HUES64 (cell line): Measurements from ENCODE around the gene PLXNA3. TPM values are rescaled to one million over a fixed set of nuclear protein-coding genes. Genes with fewer than 3 reads are reported as not detected.
A peak's percentile ranks its signal among the peaks of the same experiment; 100 is the strongest.

ENCODE experiments used
- H3K27ac ChIP-seq: 2 replicates; pipeline ENCODE4 v1.7.0; 2013; ENCODE audit warnings: low read depth, low read length, inconsistent platforms
- H3K27me3 ChIP-seq: 2 replicates; pipeline ENCODE4 v1.6.1; 2013; ENCODE audit warnings: mild to moderate bottlenecking, low read length; ENCODE audit not compliant: insufficient read depth
- H3K36me3 ChIP-seq: 2 replicates; pipeline ENCODE4 v1.6.1; 2013; ENCODE audit warnings: mild to moderate bottlenecking, low read length; ENCODE audit not compliant: insufficient read depth
- H3K4me1 ChIP-seq: 2 replicates; pipeline ENCODE4 v1.6.1; 2013; ENCODE audit warnings: mild to moderate bottlenecking, low read length, moderate library complexity; ENCODE audit not compliant: insufficient read depth
- H3K4me3 ChIP-seq: 2 replicates; pipeline ENCODE4 v1.5.1; 2013; ENCODE audit warnings: mild to moderate bottlenecking, low read length, moderate library complexity
- H3K9ac ChIP-seq: 2 replicates; pipeline ENCODE4 v1.6.1; 2013; ENCODE audit warnings: mild to moderate bottlenecking, low read depth, low read length
- H3K9me3 ChIP-seq: 2 replicates; pipeline ENCODE4 v1.6.1; 2013; ENCODE audit warnings: low read depth, low read length; ENCODE audit not compliant: insufficient read depth
- WGBS: fragments of 150-250, 120-280 bp; methylation state at CpG from one replicate; pipeline ENCODE4 v1.1.7; 2013; ENCODE audit warnings: missing lambda C conversion rate; 5-methylcytosine and 5-hydroxymethylcytosine counted together
- polyA plus RNA-seq, 2 experiments: library from polyadenylated mRNA; stranded (reverse); fragments of 50-300 nt; gene quantifications; one replicate each; pipeline ENCODE4 v1.2.3, GENCODE V29; 2013

The PLXNA3 gene
- polyA plus RNA-seq (2013, experiment 1 of 2), result 9.5 TPM
- 12.7 TPM for polyA plus RNA-seq (2013, experiment 2 of 2)

- under 1% methylated on average over 84 of the region's 88 CpGs for WGBS
- Histone ChIP-seq H3K27me3 (0 out of 2 replicates have a peak, but pooled peaks cover 2% of the 10 kb centered on the region), H3K9me3 (no peaks in the 10 kb centered on the region), H3K27ac (no peak within 1 kb of the TSS), H3K9ac (peak within 1 kb of the TSS; percentile 76), H3K4me1 (no peaks in the 10 kb centered on the region), H3K36me3 (peaks cover 18% of the 10 kb centered on the region), H3K4me3 (peak within 1 kb of the TSS; percentile 71)
Observed at GRCh38 chrX:154458116-154458953, at the start of gene PLXNA3. Gene PLXNA3 (plus strand): TSS chrX:154458281. CDS start chrX:154460184, 1,903 bp downstream.

GRCh38 chrX:154408659-154409221 is 49.3 kb upstream of the PLXNA3 start:
- peak overlapping the region; percentile 34; the same call in 1 of the 2 replicates for H3K27ac ChIP-seq
- peaks cover 3% of the 10 kb centered on the region for H3K36me3 ChIP-seq
- H3K4me3 ChIP-seq, result peak overlapping the region; percentile 43
- WGBS, result 45% methylated on average over 10 of the region's 10 CpGs
- peak overlapping the region; percentile 44; the same call in 1 of the 2 replicates for H3K9ac ChIP-seq
- no peaks in the 10 kb centered on the region for H3K9me3 ChIP-seq
- no peaks in the 10 kb centered on the region for H3K27me3 ChIP-seq
- peaks cover 4% of the 10 kb centered on the region; the same call in 1 of the 2 replicates for H3K4me1 ChIP-seq

GRCh38 chrX:154409222-154409871 is 48.7 kb upstream of the PLXNA3 start, which contains the start of gene DNASE1L1:
Gene DNASE1L1 (minus strand): TSS chrX:154409254. CDS start chrX:154405568, 3,686 bp downstream.
- peak within 1 kb of the TSS; percentile 43 for H3K4me3 ChIP-seq
- peaks cover 6% of the 10 kb centered on the region for H3K36me3 ChIP-seq
- peaks cover 4% of the 10 kb centered on the region; the same call in 1 of the 2 replicates for H3K4me1 ChIP-seq
- H3K9me3 ChIP-seq, result no peaks in the 10 kb centered on the region
- peak within 1 kb of the TSS; percentile 45; the same call in 1 of the 2 replicates for H3K27ac ChIP-seq
- 14% methylated on average over 26 of the region's 26 CpGs for WGBS
- peak within 1 kb of the TSS; percentile 44 for H3K9ac ChIP-seq
- no peaks in the 10 kb centered on the region for H3K27me3 ChIP-seq

- no peaks in the 10 kb centered on the region for H3K9me3 ChIP-seq
- peaks cover 6% of the 10 kb centered on the region for H3K36me3 ChIP-seq
- peak overlapping the region; percentile 76 for H3K4me3 ChIP-seq
- H3K27ac ChIP-seq, result peak overlapping the region; percentile 21; the same call in 1 of the 2 replicates
- no peaks in the 10 kb centered on the region for H3K27me3 ChIP-seq
- peaks cover 4% of the 10 kb centered on the region; the same call in 1 of the 2 replicates for H3K4me1 ChIP-seq
- 5% methylated on average over 29 of the region's 29 CpGs for WGBS
- H3K9ac ChIP-seq, result peak overlapping the region; percentile 66
Observed at GRCh38 chrX:154411981-154412340, 46.1 kb upstream of the PLXNA3 start.

- Histone ChIP-seq H3K9ac (no peak overlapping the region), H3K4me3 (peak overlapping the region; percentile 76), H3K27me3 (no peaks in the 10 kb centered on the region), H3K9me3 (no peaks in the 10 kb centered on the region), H3K36me3 (peaks cover 6% of the 10 kb centered on the region), H3K27ac (no peak overlapping the region), H3K4me1 (peaks cover 4% of the 10 kb centered on the region; the same call in 1 of the 2 replicates)
- WGBS, result 83% methylated on average over 3 of the region's 4 CpGs
Observed at GRCh38 chrX:154412468-154412867, 45.6 kb upstream of the PLXNA3 start.

GRCh38 chrX:154413142-154413541 is 44.9 kb upstream of the PLXNA3 start:
- Histone ChIP-seq H3K9ac (no peak overlapping the region), H3K27ac (no peak overlapping the region), H3K9me3 (no peaks in the 10 kb centered on the region)

GRCh38 chrX:154417157-154417556 is 40.9 kb upstream of the PLXNA3 start:
- Histone ChIP-seq H3K27ac (no peak overlapping the region), H3K36me3 (peaks cover 6% of the 10 kb centered on the region), H3K27me3 (no peaks in the 10 kb centered on the region), H3K4me1 (peaks cover 4% of the 10 kb centered on the region; the same call in 1 of the 2 replicates), H3K4me3 (no peak overlapping the region), H3K9ac (no peak overlapping the region), H3K9me3 (no peaks in the 10 kb centered on the region)
- 91% methylated on average over 7 of the region's 7 CpGs for WGBS

More at GRCh38 chrX:154413142-154413541, 44.9 kb upstream of the PLXNA3 start:
- no peak overlapping the region for H3K4me3 ChIP-seq
- H3K36me3 ChIP-seq, result peaks cover 6% of the 10 kb centered on the region
- peaks cover 4% of the 10 kb centered on the region; the same call in 1 of the 2 replicates for H3K4me1 ChIP-seq
- H3K27me3 ChIP-seq, result no peaks in the 10 kb centered on the region
- 94% methylated on average over 6 of the region's 8 CpGs for whole genome bisulfite sequencing

GRCh38 chrX:154419189-154419588 is 38.9 kb upstream of the PLXNA3 start:
- H3K27me3 ChIP-seq, result no peaks in the 10 kb centered on the region
- no peak overlapping the region for H3K4me3 ChIP-seq
- no peaks in the 10 kb centered on the region for H3K36me3 ChIP-seq
- H3K4me1 ChIP-seq, result no peaks in the 10 kb centered on the region
- H3K9ac ChIP-seq, result no peak overlapping the region
- H3K27ac ChIP-seq, result no peak overlapping the region
- 93% methylated on average over 8 of the region's 8 CpGs for WGBS
- H3K9me3 ChIP-seq, result no peaks in the 10 kb centered on the region

GRCh38 chrX:154419688-154420401 is 38.2 kb upstream of the PLXNA3 start:
- Histone ChIP-seq H3K36me3 (no peaks in the 10 kb centered on the region), H3K4me3 (no peak overlapping the region), H3K9ac (no peak overlapping the region), H3K4me1 (no peaks in the 10 kb centered on the region), H3K27ac (no peak overlapping the region), H3K27me3 (no peaks in the 10 kb centered on the region), H3K9me3 (no peaks in the 10 kb centered on the region)
- 94% methylated on average over 19 of the region's 19 CpGs for WGBS

- H3K9me3 ChIP-seq, result no peaks in the 10 kb centered on the region
- no peak overlapping the region for H3K9ac ChIP-seq
- WGBS, result 95% methylated on average over 10 of the region's 10 CpGs
- H3K36me3 ChIP-seq, result no peaks in the 10 kb centered on the region
- no peak overlapping the region for H3K27ac ChIP-seq
- no peak overlapping the region for H3K4me3 ChIP-seq
- H3K4me1 ChIP-seq, result no peaks in the 10 kb centered on the region
- no peaks in the 10 kb centered on the region for H3K27me3 ChIP-seq
Observed at GRCh38 chrX:154420402-154420756, 37.7 kb upstream of the PLXNA3 start.
